H1 (cell line): Measurements from ENCODE around the gene DOCK11. TPM values are rescaled to one million over a fixed set of nuclear protein-coding genes. Genes with fewer than 3 reads are reported as not detected.

Experiments
- NANOG ChIP-seq: IDR thresholded peaks from 2 replicates; pipeline ENCODE4 v1.6.1; 2011; ENCODE audit warnings: low read length, low read depth, mild to moderate bottlenecking, inconsistent platforms; ENCODE audit not compliant: insufficient read depth, poor library complexity, severe bottlenecking
- polyA plus RNA-seq, 7 experiments: library from polyadenylated mRNA; depleted of rRNA in 3 of 7; stranded (reverse) in 5 of 7; unstranded in 2 of 7; fragments of >200 nt in 5 of 7; fragments of 200-250 nt in 2 of 7; gene quantifications; 1 replicate in 5 of 7; 2 replicates in 1 of 7; 4 replicates in 1 of 7; pipeline versions ENCODE4 v1.2.1 to v1.2.3, GENCODE V29; 2011 to 2013; ENCODE audit warnings: missing spikeins in 2 of 7, mixed read lengths in 2 of 7
- total RNA-seq: library from RNA; stranded (reverse); fragmentation: NEBNext Ultra II Directional; extraction: Animal tissue kit (Norgen Biotek cat#: 25700); gene quantifications from 2 replicates; pipeline ENCODE4 v1.2.1, GENCODE V29; 2021

The DOCK11 gene
- total and polyA plus RNA-seq, 2 of the 8 experiments (the other 6 are each of a cell fraction or from before 2014, with no cell fraction given): 4.9 to 12.0 TPM

GRCh38 chrX:118553042-118553710 is 57.6 kb downstream of the DOCK11 start (continued):
- no peak for TF ChIP-seq NANOG
